ENCODE data around the gene FLYWCH2.

FLYWCH2 gene, protein sequence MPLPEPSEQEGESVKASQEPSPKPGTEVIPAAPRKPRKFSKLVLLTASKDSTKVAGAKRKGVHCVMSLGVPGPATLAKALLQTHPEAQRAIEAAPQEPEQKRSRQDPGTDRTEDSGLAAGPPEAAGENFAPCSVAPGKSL

DNA sequence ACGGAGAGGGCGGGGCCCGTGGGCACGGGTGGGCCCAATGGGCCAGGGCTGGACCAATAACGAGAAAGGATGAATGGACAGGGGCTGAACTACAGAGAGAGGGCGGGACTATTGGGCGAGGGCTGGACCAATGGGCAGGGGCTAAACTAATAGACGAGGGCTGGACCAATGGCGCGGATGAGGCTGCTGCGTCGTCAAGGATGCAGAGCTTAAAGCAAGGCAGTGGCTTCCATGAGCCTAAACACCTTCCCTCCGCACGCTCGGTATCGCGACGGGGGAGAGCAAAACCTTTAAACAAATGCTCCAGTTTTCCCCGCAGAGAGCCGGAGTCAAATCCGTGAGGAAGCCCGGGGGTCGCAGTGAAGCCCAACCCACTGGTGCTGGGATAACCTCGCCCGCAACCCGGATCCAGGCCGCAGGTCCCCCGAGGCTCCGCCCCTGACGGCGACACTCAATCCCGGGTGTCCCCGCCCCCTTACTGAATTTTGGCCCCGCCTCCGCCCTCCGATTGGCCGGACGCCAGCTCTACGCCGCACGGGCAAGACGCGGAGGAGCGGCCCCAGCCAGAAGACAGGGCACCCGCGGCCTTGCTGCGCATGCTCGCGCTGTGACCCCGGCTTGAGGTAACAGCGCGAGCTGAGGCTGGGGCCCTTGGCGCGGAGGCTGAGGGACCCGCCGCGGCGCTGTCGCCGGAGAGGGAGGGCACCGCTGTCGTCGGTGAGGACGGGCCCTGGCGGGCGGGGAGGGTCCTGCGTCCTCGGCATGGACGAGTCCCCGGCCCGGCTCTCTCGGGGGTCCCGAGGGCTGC, at the start of gene FLYWCH2:
FLYWCH2 (plus strand) TSS at position 566 of the 808 bp plus-strand sequence. CDS start 13,235 bp downstream, outside the sequence.
- DNase-seq (ENCODE audit: low read depth in 2 of 2, low spot score in 1 of 2): peak; percentile 98 to 100

DNA sequence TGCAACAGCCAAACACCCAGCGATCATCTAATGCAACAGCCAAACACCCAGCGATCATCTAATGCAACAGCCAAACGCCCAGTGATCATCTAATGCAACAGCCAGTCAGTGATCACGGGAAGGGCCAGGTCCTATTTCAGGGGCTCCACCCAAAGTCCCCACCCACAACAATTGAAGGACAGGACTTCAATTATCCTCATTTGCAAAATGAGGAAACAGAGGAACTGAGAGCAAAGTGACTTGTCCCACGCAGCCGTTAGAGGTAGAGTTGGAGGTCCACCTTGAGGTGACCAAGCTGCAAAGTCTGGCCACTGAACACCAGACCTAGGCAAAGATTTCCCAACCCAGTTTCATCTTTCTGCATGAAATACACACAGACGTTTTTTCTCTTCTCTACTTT, 49.2 kb upstream of the FLYWCH2 start:
- no peak for DNase-seq (ENCODE audit: low read depth in 2 of 2, low spot score in 1 of 2)

DNA sequence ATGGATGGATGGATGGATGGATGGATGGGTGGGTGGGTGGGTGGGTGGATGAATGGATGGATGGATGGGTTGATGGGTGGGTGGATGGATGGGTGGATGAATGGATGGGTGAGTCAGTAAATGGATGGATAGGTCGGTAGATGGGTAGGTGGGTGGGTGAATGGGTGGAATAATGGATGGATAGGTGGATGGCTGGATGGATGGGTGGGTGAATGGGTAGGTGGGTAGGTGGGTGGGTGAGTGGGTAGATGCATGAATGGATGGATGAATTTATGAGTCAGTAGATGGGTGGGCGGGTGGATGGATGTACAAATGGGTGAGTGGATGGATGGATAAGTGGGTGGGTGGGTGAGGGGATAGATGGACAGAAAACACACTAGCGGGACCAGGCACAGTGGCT, 48.0 kb upstream of the FLYWCH2 start:
- DNase-seq (ENCODE audit: low read depth in 2 of 2, low spot score in 1 of 2): no peak

DNA sequence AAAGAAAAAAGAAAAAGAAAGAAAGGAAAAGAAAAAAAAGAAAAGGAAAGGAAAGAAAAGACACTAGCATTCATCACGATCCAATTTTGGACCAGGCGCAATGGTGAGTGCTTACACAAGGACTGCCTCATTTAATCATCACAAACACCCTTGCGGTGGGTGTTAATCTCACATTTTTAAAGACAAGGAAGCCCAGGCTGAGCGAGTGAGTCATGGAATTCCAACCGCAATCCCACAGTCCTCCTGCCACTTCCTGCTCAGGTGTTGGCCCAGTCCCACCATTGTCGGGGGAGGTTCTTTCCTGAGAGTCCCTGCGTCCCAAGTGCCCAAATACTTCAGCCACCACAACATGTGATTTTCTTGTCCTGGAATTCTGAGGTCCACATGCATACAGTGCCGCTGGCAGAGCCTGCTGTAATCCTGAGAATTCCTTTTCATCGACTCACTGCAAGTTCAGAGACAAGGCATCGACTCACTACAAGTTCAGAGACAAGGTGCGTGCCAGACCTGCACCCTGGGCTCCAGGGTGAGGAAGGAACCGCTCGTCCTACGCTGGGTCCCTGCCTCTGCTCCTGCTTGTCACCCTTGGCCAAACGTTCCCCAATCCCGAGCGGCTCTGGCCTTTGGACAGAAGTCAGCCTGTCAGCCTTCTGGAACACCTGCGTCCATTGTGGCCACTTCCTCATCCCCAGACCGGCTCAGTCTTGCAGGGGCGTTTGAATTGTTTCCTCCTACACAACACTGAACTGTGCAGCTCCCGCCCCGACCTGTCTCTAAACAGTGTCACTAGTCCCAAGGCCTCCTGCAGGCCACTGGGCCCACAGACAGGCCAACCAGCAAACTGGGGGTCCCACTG, 47.1 kb upstream of the FLYWCH2 start:
- no peak for DNase-seq (ENCODE audit: low read depth in 2 of 2, low spot score in 1 of 2)

DNA sequence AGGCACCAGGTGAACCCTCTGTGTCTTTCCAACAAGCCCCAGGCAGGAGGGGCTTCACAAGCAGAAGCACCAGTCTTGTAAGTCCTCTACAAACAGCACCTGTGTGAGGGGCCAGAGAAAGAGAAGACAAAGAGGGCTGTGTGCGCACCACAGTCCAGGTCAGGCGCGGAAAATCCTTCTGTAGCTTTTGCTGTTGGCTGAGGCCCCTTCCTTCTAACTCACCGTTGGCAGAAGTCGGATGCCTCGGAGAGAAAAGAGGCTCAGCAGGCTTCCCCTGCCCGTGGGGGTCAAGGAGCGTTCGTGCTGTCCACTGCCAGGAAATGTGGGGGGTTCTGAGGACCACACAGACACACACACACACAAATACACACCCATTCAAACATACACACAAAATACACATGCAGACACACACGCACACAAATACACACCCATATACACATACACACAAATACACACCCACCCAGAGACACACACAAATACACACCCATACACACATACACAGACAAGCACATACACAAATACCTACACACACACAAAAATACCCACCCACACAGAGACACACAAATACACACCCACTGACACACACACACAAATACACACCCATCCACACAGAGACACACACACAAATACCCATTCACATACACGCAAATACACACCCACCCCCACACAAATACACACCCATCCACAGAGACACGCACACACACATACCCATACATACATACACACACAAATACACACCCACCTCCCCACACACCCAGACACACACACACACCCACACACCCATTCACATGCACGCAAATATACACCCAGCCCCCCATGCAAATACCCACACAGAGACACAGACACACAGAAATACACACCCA, 46.1 kb upstream of the FLYWCH2 start:
- DNase-seq (ENCODE audit: low read depth in 2 of 2, low spot score in 1 of 2): no peak

DNA sequence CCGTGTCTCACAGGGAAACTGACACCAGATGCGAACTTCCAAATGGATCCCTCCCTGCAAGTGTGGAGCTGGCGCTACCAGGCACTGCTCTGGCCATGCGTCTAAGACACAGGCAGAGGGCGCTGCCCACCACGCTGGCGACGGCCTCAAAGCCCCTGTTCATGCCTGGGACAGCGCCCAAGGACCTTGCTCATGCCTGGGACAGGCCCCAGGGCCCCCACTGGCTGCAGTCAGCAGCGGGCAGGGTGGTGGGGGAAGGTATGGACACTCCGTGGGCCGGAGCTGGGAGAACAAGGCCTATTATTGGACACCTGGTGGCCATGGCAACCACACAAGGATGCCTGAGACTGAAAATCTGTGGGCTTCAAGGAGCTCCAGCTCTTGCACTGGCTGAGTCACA, 44.1 kb upstream of the FLYWCH2 start:
- DNase-seq (ENCODE audit: low read depth in 2 of 2, low spot score in 1 of 2): peak in 1 of 2 donors; percentile 19

DNA sequence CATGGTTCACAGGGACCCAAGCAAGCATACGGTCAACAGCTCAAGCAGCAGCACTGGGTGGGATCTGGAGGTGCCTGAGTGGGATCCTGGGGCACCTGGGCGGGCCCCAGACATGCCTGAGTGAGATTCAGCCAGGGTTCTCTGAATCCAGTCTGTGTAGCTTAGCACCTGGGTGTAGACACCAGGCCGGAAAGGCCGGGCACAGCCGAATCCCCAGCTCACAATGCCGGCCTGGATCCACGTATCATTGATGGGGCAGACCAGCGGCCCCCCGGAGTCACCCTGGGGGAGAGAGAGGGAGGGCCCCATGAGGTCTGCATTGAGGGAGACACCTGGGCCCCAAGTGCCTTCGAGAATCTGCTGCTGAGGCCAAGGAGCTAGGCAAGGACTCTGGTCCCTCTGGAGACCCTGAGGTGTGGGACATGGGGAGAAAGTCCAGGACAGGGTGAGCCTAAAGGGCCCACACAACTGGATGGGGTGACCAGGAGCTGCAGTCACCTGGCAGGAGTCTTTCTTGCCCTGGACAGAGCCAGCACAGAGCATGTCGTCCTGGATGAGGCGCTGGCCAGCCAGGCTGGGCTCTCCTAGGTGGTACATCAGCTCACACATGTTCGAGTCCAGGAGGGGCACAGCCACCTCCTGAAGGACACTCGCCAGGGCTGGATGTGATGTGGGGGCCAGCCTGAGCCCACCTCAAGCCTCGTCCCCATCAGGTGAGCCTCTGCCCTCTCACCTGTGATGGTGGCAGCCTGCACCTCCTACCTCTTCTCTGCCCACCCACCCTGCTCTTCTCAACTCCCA, 43.2 kb upstream of the FLYWCH2 start:
- DNase-seq (ENCODE audit: low read depth in 2 of 2, low spot score in 1 of 2): no peak

DNA sequence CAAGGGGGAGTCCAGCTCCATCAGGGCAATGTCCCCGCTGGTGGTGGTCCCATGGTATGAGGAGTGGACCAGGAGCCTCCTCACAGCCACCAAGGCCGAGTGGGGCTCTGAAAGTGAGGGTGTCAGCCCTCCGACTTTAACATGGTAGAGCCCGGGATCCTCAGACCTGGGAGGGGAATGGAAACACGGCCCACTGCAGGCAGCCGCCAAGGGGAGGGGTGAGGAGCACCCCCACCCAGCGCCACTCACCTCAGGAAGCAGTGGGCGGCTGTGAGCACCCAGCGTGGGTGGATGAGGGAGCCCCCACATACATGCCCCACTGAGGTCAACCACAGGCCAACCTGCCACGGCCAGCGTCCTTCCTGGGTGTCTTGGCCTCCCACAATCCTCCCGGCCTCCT, 42.1 kb upstream of the FLYWCH2 start:
- DNase-seq (ENCODE audit: low read depth in 2 of 2, low spot score in 1 of 2): no peak

DNA sequence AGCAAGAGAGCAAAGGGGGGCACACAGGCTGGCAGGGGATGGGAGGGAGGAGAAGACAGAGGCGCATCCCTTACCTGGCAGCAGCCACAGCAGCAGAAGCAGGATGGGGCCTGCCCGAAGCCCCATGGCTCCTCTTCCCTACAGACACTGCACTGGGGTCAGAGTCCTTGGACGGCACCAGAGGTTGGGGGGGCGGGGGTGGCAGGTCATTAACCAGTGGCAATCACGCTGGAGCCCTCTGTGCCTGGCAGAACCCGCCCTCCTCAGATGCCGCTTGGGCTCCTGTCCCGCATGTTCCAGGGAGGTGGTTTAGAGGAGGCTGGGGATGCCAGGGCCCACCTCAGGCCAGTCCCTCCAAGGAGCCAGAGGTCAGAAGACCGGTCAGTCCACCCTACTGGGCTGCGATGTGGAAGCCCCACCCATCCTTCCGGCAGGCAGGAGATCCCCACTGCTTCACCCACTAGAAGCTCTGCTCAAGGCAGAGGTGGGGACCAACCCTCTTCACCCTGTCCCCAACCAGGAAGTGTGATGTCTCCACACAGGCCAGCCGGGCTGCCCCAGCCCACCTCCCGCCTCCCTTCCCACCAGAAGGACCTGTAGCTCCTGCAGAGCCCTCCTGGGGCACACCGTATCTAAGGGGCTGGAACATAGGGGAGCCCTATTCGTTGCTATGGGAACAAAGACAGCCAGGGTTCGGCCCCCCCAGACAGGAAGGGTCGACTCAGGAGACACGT, 41.2 kb upstream of the FLYWCH2 start:
- no peak for DNase-seq (ENCODE audit: low read depth in 2 of 2, low spot score in 1 of 2)

DNA sequence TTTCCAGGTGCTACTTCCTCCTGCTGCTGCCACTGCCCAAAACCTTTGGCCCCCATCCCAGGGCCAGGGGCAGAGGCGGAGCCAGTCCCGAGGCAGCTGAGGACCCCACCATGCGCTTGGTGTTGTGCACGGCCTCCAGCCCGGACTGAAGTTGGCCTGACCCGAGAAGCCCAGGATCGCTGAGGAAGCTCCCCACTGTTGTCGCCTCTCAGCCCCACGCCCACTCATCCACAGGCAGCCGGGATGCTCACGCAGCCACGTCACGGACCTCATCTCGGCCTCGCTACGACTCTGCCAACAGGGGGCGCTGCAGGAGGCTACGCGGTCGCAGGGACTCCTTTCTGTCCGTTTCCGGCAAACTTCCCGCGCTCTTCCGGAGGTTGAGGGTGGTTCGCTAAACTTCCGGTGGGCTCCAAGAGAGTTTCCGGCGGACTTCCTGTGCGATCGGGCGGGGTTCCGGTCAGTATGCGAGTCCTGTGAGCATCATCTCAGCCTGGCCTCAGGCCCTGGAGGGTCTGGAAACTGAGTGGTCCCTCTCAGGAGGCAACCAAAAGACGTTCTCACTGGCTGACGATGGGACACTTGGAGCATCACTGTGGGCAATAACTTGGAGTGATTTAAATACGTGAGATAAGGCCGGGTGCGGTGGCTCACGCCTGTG, 40.5 kb upstream of the FLYWCH2 start:
- peak; percentile 32 to 42 for DNase-seq (ENCODE audit: low read depth in 2 of 2, low spot score in 1 of 2)

DNA sequence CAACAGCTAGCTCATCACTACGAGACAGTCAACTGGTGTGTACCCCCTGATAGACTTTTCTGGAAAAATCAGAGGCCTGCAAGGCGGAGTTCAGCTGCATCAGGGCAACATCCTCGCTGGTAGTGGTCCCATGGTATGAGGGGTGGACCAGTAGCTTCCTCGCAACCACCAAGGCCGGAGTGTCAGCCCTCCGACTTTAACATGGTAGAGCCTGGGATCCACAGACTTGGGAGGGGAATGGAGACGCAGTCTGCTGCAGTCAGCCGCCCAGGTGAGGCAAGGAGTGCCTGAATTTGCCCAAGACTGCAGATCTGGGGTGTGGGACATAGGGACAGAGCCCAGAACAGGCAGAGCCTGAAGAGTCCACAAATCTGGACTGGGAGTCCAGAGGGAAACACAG, 39.5 kb upstream of the FLYWCH2 start:
- DNase-seq (ENCODE audit: low read depth in 2 of 2, low spot score in 1 of 2): no peak

DNA sequence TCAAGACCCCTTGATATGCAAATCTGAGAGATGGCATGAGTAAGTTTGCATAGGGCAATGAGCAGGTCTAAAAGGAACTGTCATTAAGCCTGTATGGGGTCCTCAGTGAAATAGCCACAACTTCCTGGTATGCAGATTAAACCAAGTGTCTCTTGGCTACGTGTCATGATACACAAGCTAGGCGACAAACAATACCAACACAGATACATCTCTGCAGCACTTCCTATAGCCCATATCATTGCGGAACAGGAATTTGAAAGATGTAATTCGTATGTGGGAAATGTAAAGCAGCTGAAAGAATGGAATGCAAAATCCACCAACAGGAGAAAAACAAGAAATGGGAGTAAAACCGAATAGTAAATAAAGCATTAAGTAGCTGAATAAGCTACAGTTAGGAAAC, 37.9 kb upstream of the FLYWCH2 start:
- DNase-seq (ENCODE audit: low read depth in 2 of 2, low spot score in 1 of 2): no peak

DNA sequence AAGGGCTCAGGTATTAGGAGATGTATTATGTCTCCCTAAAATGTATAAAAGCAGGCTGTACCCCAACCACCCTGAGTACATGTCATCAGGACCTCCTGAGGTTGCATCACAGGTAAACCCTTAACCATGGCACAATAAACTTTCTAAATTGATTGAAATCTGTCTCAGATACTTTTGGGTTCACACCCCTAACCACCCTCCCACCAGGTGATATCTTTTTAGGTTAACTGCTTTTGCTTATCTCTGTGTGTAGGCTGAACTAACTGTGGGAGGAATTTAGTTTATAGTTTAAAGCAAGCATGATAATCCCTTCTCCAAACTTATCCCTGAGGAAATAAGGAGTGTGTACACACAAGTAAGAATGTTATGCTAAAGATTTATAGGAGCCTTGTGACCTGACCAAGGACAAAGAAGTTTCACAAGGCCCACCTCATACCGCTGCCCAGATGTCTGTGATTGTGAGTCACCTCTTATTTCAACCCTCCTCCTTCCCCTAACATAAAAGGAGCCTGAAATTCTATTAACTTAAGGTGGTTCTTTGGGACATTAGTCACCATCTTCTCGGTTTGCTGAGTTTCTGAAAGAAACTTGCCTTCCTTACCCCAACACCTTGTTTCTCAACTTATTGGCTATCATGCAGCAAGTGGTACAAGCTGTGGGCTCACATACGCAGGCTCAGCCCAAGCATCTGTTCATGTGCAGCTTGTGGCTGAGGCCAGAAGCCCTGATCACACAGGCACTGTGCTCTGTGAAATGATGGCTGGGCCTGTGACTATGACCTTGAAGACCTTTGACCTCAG, 36.3 kb upstream of the FLYWCH2 start:
- no peak for DNase-seq (ENCODE audit: low read depth in 2 of 2, low spot score in 1 of 2)

DNA sequence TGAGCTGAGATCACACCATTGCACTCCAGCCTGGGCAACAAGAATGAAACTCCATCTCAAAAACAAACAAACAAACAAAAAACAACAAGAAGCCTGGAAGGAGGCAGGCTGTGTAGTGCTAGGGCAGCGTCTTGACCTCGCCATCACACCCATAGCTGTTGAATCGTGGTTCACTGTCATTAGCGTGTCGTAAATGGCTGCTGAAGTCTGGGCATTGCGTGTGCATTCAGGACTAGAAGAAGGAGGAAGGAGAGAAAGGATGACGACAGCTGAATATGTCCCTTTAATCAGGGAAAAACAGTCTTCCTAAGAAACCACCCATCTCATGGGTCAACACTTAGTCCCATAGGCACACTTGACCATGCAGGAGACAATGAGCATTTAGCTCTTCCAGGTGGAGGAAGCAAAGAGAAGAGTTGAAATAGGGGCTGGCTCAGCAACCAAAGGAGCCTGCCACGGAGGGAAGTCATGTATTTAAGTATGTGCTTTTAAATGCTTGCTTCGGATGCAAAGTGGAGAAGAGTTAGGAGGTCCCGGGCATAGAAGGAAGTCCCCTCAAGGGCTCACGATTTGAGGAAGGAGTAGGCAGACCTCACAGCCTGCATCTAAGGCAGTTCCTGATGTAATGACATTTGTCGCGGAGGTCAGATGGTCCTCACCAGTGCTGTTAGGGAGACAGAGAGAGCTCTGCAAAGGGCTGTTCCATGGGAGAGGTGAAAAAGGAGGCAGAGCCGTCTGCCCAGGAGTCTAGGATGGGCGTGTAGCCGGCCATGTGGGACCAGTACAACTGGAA, 33.9 kb upstream of the FLYWCH2 start:
- no peak for DNase-seq (ENCODE audit: low read depth in 2 of 2, low spot score in 1 of 2)

DNA sequence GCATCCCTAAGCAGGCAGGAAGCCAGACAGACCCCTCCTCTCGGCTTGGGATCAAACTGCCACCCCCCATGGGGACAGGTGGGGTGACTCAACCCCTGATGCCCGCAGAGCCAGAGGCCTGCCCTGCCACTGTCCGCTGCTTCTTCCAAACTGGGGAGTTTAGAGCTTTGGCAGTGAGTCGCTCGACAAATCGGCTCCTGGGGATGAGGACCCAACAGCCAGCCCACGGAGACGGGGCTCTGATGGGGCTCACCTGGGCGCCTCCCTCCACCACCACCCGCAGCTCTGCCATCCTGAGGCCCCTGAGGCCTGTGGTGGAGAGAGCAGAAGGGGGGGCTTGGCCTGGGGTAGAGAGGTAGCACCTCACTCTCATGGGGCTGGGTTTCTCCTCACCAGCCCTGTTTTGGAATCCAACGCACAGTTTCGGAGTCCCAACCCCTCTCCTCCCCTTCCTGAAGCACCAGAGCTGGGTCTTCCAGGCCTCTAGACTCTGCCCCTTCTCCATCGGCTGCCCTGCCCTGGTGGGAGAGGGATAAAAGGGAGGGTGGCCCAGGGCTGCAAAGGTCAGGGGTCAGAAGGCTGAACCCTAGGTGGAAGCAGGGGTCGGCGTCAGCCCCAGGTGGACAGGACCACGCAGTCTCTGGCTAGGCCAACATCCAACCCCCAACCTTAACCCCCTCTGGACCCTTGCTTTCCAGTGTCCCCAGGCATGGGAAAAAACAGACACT, 30.8 kb upstream of the FLYWCH2 start:
- no peak for DNase-seq (ENCODE audit: low read depth in 2 of 2, low spot score in 1 of 2)

DNA sequence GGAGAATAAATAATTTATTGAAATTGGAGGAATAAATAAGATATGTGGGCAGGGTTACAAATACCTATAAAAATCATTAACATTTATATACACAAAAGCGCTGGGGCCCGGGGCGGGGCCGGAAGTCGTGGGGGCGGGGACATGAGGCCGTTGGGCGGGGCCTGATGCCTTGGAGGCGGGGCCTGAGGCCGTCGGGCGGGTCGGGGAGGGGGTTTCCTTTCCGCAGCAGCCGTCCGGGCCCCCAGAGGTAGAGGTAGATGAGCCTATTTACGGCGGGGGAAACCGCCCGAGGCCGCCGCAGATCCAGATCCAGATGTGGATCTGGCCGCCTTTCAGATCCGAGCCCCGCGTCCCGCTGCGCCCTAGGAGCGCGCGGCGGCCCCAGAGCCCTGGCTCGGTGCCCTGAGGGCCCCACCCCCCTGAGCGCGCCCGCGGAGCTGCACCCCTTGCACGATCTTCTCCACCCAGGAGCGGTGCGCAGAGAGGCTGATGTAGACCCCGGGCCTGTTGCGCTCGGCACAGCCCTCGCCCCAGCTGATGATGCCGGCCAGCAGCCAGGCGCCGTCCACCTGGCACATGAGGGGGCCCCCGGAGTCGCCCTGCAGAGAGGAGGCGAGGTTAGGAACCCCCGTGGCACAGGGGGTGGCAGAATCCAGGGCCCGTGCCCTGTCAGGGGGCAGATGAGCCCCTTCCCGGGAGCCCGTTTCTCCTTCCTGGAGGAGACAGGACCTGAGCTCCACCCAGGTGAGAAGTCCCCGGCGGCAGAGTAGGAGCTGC, 30.1 kb upstream of the FLYWCH2 start:
- no peak for DNase-seq (ENCODE audit: low read depth in 2 of 2, low spot score in 1 of 2)
